OCI-LY1 (cell line): ENCODE measurements around the gene KRTAP20-3.

Experiments
- H2AFZ ChIP-seq: fragments of 200-600 bp; sonication (generic), shearing (Covaris generic); 2 replicates; pipeline ENCODE4 v1.6.0; 2014; ENCODE audit warnings: antibody characterized with exemption, mild to moderate bottlenecking, low read length
- H3F3A ChIP-seq: fragments of 200-600 bp; sonication (generic), shearing (Covaris generic); 2 replicates; pipeline ENCODE4 v1.6.0; 2014; ENCODE audit warnings: mild to moderate bottlenecking, antibody characterized with exemption, low read length, moderate library complexity; ENCODE audit not compliant: insufficient read depth
- H3K27ac ChIP-seq: fragments of 200-600 bp; sonication (generic); 2 replicates; pipeline ENCODE4 v1.5.1; 2014; ENCODE audit warnings: low read length, mixed run types, mild to moderate bottlenecking, low read depth; ENCODE audit not compliant: poor library complexity, severe bottlenecking
- H3K27me3 ChIP-seq: fragments of 200-600 bp; sonication (generic); 2 replicates; pipeline ENCODE4 v1.6.0; 2014; ENCODE audit warnings: antibody characterized with exemption, mild to moderate bottlenecking, low read length, moderate library complexity; ENCODE audit not compliant: insufficient read depth
- H3K36me3 ChIP-seq: fragments of 200-600 bp; sonication (generic); 2 replicates; pipeline ENCODE4 v1.6.1; 2014; ENCODE audit warnings: mild to moderate bottlenecking, antibody characterized with exemption, low read length, moderate library complexity, mixed read lengths; ENCODE audit not compliant: insufficient read depth
- H3K4me1 ChIP-seq: fragments of 200-600 bp; sonication (generic); 2 replicates; pipeline ENCODE4 v1.5.1; 2014; ENCODE audit warnings: mild to moderate bottlenecking, low read length, moderate library complexity; ENCODE audit not compliant: insufficient read depth, severe bottlenecking
- H3K4me2 ChIP-seq: fragments of 200-600 bp; sonication (generic), shearing (Covaris generic); 2 replicates; pipeline ENCODE4 v1.6.1; 2014; ENCODE audit warnings: low read length
- H3K4me3 ChIP-seq: fragments of 200-600 bp; sonication (generic); 2 replicates; pipeline ENCODE4 v1.5.1; 2014; ENCODE audit warnings: low read length, low read depth, mild to moderate bottlenecking, mixed read lengths; ENCODE audit not compliant: poor library complexity, severe bottlenecking
- H3K79me2 ChIP-seq: fragments of 200-600 bp; shearing (Covaris generic); 2 replicates; pipeline ENCODE4 v1.6.1; 2016; ENCODE audit warnings: mixed run types, low read length, mixed read lengths; ENCODE audit not compliant: insufficient read depth
- H3K9ac ChIP-seq: fragments of 200-600 bp; sonication (generic), shearing (Covaris generic); 2 replicates; pipeline ENCODE4 v1.6.1; 2014; ENCODE audit warnings: mild to moderate bottlenecking, low read length, mixed read lengths
- H3K9me2 ChIP-seq: fragments of 200-600 bp; sonication (generic), shearing (Covaris generic); 2 replicates; pipeline ENCODE4 v1.6.1; 2014; ENCODE audit warnings: low read depth, mild to moderate bottlenecking, low read length, mixed read lengths
- H3K9me3 ChIP-seq: fragments of 200-600 bp; shearing (Covaris generic); 2 replicates; pipeline ENCODE4 v1.6.1; 2014; ENCODE audit warnings: low read length, mixed read lengths
- H4K20me1 ChIP-seq: fragments of 200-600 bp; sonication (generic), shearing (Covaris generic); 2 replicates; pipeline ENCODE4 v1.6.0; 2016; ENCODE audit warnings: mild to moderate bottlenecking, low read length; ENCODE audit not compliant: insufficient read depth
- EZH2 ChIP-seq: fragments of 200-600 bp; sonication (generic), shearing (Covaris generic); IDR thresholded peaks from 2 replicates; pipeline ENCODE4 v1.8.0; 2017; ENCODE audit warnings: borderline replicate concordance, mixed run types, mild to moderate bottlenecking, antibody characterized with exemption, low read length, moderate library complexity, mixed read lengths
- TF ChIP-seq, protein P1 (sequence below): fragments of 200-600 bp; sonication (generic), shearing (Covaris generic); IDR thresholded peaks from 2 replicates; pipeline ENCODE4 v1.5.1; 2017; ENCODE audit warnings: mild to moderate bottlenecking, antibody characterized with exemption, low read length, moderate library complexity, mixed read lengths

KRTAP20-3 gene

GRCh38 chr21:30623362-30623761 is 19.3 kb upstream of the KRTAP20-3 start:
- Histone ChIP-seq H3K79me2 (no peaks in the 10 kb centered on the region), H3K27ac (no peak overlapping the region), H3K9me3 (no peaks in the 10 kb centered on the region), H3K4me3 (no peak overlapping the region), H3K4me2 (no peak overlapping the region), H3K9ac (no peak overlapping the region), H3K4me1 (no peaks in the 10 kb centered on the region), H4K20me1 (no peaks in the 10 kb centered on the region), H3F3A (no peaks in the 10 kb centered on the region), H3K36me3 (no peaks in the 10 kb centered on the region), H3K9me2 (no peaks in the 10 kb centered on the region), H2AFZ (no peak overlapping the region), H3K27me3 (no peaks in the 10 kb centered on the region)
- no peak for TF ChIP-seq EZH2
- TF ChIP-seq, protein P1, sequence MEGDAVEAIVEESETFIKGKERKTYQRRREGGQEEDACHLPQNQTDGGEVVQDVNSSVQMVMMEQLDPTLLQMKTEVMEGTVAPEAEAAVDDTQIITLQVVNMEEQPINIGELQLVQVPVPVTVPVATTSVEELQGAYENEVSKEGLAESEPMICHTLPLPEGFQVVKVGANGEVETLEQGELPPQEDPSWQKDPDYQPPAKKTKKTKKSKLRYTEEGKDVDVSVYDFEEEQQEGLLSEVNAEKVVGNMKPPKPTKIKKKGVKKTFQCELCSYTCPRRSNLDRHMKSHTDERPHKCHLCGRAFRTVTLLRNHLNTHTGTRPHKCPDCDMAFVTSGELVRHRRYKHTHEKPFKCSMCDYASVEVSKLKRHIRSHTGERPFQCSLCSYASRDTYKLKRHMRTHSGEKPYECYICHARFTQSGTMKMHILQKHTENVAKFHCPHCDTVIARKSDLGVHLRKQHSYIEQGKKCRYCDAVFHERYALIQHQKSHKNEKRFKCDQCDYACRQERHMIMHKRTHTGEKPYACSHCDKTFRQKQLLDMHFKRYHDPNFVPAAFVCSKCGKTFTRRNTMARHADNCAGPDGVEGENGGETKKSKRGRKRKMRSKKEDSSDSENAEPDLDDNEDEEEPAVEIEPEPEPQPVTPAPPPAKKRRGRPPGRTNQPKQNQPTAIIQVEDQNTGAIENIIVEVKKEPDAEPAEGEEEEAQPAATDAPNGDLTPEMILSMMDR, result no peak

DNA sequence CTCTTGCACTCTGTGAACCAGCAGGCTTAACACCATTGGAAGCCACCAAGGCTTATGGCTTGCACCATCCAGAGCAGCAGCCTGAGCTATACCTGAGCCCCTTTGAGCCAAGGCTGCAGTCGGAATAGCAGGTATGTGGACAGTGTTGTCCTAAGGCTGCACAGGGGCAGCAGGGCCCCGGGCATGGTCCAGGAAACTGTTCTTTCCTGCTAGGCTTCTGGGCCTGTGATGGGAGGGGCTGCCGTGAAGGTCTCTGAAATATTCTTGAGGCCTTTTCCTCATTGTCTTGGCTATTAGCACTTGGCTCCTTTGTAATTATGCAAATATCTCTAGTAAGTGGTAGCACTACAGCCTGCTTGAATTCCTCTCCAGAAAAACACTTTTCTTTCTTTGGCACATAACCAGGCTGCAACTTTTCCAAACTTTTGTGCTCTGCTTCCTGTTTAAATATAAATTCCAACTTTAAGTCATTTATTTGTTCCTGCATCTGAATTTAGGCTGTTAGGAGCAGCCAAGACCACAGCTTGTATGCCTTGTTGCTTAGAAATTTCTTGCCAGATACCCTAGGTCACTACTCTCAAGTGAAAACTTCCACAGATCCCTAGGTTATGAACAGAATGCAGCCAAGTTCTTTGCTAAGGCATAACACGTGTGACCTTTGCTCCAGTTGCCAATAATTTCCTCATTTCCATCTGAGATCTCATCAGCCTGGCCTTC is 17.1 kb upstream of the KRTAP20-3 start:
- H3K4me2 ChIP-seq, result no peak overlapping the region

GRCh38 chr21:30628109-30628508 is 14.6 kb upstream of the KRTAP20-3 start:
- H3K27me3 ChIP-seq, result no peaks in the 10 kb centered on the region
- TF ChIP-seq EZH2, result no peak
- TF ChIP-seq, protein P1, result no peak
- no peak overlapping the region for H2AFZ ChIP-seq
- H4K20me1 ChIP-seq, result no peaks in the 10 kb centered on the region
- no peak overlapping the region for H3K4me3 ChIP-seq
- H3K79me2 ChIP-seq, result no peaks in the 10 kb centered on the region
- H3K9me2 ChIP-seq, result no peaks in the 10 kb centered on the region
- H3K4me2 ChIP-seq, result no peak overlapping the region
- no peaks in the 10 kb centered on the region for H3K4me1 ChIP-seq
- no peak overlapping the region for H3K27ac ChIP-seq
- no peak overlapping the region for H3K9ac ChIP-seq
- H3F3A ChIP-seq, result no peaks in the 10 kb centered on the region
- no peaks in the 10 kb centered on the region for H3K36me3 ChIP-seq
- no peaks in the 10 kb centered on the region for H3K9me3 ChIP-seq

More for the DNA sequence above, 17.1 kb upstream of the KRTAP20-3 start:
- no peaks in the 10 kb centered on the region for H3K4me1 ChIP-seq
- H3K9ac ChIP-seq, result no peak overlapping the region
- H3F3A ChIP-seq, result no peaks in the 10 kb centered on the region
- no peaks in the 10 kb centered on the region for H3K36me3 ChIP-seq
- no peaks in the 10 kb centered on the region for H3K9me2 ChIP-seq
- no peak overlapping the region for H3K27ac ChIP-seq
- no peaks in the 10 kb centered on the region for H3K79me2 ChIP-seq
- H3K27me3 ChIP-seq, result no peaks in the 10 kb centered on the region
- H2AFZ ChIP-seq, result no peak overlapping the region
- H4K20me1 ChIP-seq, result no peaks in the 10 kb centered on the region
- H3K4me3 ChIP-seq, result no peak overlapping the region
- no peaks in the 10 kb centered on the region for H3K9me3 ChIP-seq
- no peak for TF ChIP-seq EZH2
- TF ChIP-seq, protein P1, result no peak
